Hippocampal formation (tissue), 2 donors: ENCODE data around the gene ABCB9.
"Not testable (repeated sequence)": the region's sequence is repeated elsewhere in the genome, so short reads cannot be mapped to it uniquely, and the experiment has no call there.

Experiments used
- DNase-seq, 2 donors: peaks; one replicate each; lab custom pipeline; 2025; lab: John Stamatoyannopoulos, UW

The ABCB9 gene

GRCh38 chr12:122963941-122964265 is 2.4 kb downstream of the ABCB9 start:
- DNase-seq = no peak

GRCh38 chr12:122961531-122962329 is 4.5 kb downstream of the ABCB9 start:
- DNase-seq = no peak

DNA sequence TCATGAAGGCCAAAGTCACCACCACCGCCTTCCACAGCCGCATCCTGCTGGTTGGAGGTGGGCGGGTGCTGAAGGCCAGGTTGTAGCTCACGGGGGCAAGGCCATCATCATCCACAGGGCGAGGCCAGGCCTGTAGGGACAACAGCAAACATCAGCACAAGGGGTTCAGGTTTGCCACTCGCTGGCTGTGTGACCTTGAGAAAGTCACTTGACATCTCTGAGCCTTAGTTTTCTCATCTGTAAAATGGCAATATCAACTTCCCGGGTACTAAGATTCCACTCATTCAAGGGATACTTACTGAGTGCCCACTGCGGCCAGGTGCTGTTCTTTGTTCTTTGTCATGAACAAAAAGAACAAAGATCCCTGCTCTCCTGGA is 6.1 kb downstream of the ABCB9 start:
- DNase-seq = no peak

- DNase-seq = no peak
Measured at GRCh38 chr12:122959566-122960192, 6.6 kb downstream of the ABCB9 start.

GRCh38 chr12:122958198-122958888 is 7.9 kb downstream of the ABCB9 start:
- no peak for DNase-seq

DNA sequence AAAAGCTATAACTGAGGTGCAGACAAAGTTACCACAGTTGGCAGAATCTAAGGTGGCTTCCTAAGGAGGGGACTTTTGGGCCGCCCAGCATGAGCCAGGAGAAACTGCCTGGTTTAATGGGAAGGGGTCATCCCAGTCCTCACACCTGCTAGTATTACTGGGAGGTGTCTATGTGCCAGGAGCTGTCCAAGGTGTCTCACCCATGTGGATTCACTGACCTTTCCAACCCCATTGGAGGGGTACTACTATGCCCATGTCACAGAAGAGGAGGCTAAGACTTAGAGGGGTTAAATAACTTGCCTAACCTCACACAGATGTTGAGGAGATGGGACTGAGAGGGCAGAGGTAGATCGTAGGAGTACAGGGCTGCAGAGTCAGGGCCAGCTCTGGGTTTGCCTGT is 10.2 kb downstream of the ABCB9 start:
- no peak for DNase-seq

- DNase-seq = no peak
Measured at GRCh38 chr12:122955156-122955555, 11.1 kb downstream of the ABCB9 start.

DNA sequence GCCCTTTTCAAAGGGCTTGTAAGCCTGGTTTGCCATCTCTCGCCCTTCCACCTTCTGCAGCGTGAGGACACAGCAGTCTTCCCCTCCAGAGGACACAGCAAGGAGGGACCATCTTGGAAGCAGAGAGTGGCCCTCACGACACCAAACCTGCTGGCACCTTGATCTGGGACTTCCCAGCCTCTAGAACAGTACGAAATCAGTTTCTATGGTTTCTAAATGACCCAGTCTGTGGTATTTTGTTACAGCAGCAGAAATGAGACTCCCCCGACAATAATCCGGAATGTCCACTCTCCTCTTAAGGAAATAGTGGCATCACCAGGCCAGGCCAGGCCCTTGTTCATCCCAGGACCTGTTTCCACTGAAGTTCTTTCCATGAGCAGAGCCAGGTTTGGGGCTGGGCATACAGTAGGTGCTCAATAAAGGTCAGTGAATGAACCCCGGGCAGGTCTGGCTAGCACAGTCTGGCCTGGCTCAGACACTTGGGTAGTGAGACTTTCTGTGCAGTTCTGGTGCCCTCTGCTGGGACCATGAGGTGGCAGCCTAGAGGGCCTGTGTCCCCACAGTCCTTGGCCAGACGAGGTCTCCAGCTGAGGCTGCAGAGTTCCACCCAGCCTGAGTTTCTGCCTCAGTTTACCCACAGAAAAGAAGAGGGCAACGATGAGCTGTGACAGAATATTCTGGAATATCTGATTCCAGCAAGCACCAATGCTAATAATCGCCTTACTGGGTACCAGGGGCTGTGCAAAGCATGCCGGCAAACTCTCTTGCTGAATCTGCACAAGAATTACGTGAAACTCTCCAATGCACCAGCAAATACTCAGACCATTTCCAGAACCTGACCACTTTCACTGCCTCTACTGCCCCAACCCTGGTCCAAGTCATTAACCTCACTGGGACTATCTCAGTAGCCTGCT is 14.0 kb downstream of the ABCB9 start:
- DNase-seq = peak; percentile 62 to 68

- no peak for DNase-seq
Measured at GRCh38 chr12:122951406-122951805, 14.9 kb downstream of the ABCB9 start.

- DNase-seq = no peak
Measured at GRCh38 chr12:122949816-122950675, 16.2 kb downstream of the ABCB9 start.

- DNase-seq = no peak
Measured at GRCh38 chr12:122949405-122949804, 16.9 kb downstream of the ABCB9 start.

DNA sequence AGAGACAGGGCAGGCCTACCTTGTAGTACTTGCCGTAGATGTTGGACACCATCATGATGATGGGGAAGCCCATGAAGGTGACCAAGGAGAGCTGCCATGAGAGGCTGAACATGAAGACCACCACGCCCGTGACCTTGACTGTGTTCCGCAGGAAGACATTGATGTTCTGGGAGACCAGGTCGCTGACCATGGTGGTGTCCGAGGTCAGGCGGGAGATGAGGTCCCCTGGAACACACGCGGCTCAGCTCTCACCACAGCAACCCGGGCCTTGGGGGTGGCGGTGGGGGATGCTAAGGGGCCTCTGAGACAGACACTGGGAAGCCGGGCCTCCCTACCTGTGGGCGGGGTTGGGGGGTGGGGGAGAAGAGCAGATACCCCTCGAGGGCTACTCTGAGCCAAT is 17.7 kb downstream of the ABCB9 start:
- DNase-seq = no peak

GRCh38 chr12:122947352-122947792 is 18.9 kb downstream of the ABCB9 start:
- DNase-seq = no peak

DNA sequence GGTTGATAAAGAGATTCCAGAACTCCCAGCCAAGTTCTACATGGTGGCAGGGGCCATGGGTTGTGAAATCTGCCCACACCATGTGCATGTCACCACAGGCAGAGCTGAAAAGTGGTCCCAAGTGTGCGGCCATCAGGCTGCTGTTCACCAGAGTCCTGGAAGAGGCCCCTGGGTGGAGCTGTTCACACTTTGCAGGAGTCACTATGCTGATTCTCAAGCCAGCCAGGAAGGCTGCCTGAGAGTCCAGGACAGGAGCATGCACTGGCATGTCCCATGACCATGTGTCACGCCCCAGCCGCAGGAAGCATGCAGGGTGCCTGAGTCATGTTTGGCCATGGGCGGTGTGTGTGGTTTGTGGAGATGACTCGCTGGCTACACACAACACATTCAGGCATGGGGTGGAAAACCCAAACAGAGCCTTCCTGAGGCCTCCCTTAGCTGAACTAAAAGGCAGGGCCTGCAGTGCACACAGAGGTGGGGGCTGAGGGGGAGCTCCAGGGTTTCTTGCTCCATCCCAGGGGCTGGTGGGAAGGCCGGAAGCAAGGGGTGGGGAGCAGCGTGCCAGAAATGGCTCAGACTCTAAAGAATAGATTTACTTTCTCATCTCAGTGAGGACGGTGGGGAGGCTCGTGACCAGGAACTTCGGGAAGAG is 19.4 kb downstream of the ABCB9 start:
- peak in 1 of 2 donors; percentile 22 for DNase-seq

DNA sequence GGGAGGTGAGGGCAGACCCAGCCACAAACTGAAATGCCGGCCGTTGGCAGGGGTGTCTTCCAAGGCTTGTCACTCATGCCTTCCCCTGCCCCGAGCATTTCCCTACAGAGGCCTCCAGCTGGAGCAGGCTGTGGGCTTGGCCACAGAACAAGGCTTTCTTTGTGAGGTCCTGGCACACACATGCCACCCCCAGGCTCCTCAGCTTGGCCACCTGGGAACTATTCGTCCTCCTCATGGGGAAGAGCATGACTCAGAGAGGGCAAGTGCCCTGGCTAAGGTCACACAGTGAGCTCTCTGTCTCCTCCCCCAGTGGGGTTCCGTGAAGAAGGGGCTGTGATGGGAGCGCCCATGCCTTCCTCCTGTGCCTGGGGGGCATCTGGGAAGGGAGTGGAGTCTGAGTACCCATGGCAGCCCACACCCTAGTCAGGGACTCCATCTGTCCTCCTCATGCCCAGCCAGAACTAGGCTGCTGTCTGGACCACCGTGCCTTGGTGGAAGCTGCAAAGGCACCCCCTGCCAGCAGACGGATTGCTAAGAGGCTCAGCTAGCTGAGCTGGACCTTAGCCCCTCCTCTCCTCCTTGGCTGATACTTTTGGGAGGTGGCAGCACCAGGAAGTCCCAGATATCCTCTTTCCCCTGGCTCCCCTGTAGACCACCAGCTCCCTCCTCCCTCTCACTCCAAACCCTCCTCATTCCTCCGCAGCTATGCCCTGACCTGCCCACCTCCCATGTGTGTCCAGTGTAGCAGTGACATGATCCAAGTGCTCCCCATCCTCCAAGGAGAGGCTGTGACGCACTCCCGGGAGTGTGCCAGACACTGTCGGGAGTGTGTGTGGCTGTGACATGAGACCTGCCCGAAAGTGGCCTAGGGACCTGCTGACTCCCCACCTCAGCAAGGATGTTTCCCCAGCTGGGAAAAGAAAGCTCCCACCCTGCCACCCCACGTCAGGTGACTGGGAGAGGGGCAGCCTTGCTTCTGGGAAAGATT is 21.4 kb downstream of the ABCB9 start:
- peak; percentile 70 to 78 for DNase-seq

DNA sequence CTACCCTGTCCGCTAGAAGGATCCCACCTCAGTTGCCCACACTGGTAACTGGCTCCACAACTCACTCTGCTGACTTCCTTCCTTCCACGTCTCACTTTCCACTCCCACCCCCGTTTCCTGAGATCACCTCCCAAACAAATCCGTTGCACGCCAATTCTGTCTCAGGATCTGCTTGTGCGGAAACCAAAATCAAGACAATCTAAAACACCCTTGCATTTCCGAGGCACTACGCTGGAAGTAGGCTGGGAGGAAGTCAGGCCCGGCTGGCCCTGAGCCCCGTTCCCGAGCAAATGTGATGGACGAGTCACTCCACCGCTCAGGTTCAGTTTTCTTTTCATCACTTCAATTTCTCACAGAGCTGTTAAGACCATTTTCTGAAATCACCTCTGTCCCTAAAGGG is 23.1 kb downstream of the ABCB9 start:
- DNase-seq = no peak

DNA sequence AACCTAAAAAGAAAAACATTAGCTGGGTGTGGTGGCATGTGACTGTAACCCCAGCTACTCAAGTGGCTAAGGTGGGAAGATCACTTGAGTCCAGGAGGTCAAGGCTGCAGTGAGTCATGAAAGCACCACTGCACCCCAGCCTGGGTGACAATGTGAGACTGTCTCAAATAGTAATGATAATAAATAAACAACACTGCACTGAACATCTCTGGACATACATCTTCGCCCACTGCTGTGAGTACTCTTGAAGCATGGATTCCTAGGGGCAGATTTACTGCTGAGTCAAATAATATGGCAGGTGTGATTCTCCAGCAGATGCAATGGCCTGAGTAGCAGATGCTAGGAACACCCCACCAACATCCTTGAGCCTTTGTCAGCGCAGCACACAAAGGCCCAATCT is 23.6 kb downstream of the ABCB9 start:
- DNase-seq = no peak

- not testable (repeated sequence) for DNase-seq
Measured at GRCh38 chr12:122941351-122941750, 24.9 kb downstream of the ABCB9 start.

DNA sequence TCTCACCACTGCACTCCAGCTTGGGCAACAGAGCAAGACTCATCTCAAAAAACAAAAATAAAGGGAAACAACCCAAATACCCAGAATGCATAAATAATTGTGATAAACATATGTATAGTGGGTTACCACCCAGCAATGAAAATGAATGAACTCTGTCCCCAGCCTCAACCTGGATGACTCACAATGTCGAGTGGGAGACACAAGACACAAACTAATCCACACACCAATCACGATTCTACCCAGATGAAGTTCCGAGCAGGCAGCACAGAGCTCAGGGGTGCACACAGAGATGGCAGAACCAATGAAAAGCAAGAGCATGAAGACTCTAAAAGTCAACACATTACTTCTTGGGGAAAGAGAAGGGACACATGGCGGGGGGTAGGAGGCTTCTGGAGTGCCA is 27.1 kb downstream of the ABCB9 start:
- DNase-seq = no peak
